ENCODE measurements around the gene RFPL3.

GRCh38 chr22:32396746-32397145, 39.1 kb downstream of the RFPL3 start:
- TF ChIP-seq POLR2AphosphoS5 (IDR thresholded peaks at IDR 0.05; ENCODE audit: insufficient read depth in 1 of 2, low read depth in 1 of 2) = no peak
- TF ChIP-seq POLR2A (IDR thresholded peaks at IDR 0.05) = no peak
- no peak for TF ChIP-seq CTCF (IDR thresholded peaks at IDR 0.05)
